Astrocyte of the cerebellum (primary cell): ENCODE results near the gene RBMS3.

Experiments used
- DNase-seq: peaks from one replicate; pipeline ENCODE4 v3.0.0-alpha.2; 2011; ENCODE audit warnings: low read depth
- H3K4me3 ChIP-seq: 2 replicates; pipeline ENCODE4 v1.5.1; 2011; ENCODE audit warnings: mild to moderate bottlenecking, low read depth, low read length, moderate library complexity
- in situ Hi-C: cut with HindIII; loops from 2 replicates; pipeline ENCODE4 v1.10.0; 2017; ENCODE audit warnings: low sequenced_read_pairs
- TF ChIP-seq, protein P1 (sequence below): IDR thresholded peaks from 2 replicates; pipeline ENCODE4 v1.5.1; 2012; ENCODE audit warnings: low read length, low read depth, moderate library complexity, mild to moderate bottlenecking; ENCODE audit errors: missing control alignments

RBMS3 gene

DNA sequence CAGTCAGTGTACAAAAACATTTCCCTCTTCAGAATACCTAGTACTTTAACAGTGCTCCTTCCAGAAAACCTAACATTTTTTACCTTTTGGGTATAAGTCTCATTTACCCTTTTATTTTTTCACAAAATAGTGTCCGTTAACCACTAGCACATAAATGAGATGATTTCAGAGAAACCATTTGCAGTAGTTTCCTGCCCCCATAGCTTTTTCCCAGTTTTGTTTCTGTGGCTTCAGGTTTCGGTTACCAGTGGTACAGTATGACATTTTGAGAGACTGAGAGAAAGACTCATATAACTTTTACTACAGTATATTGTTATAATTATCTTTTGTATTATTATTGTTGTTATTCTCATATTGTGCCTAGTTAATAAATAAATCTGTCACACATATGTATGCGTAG is 6.2 kb upstream of the RBMS3 start:
- DNase-seq = no peak
- in situ Hi-C loops = no loop called here
- H3K4me3 ChIP-seq = no peak overlapping the region
- TF ChIP-seq, protein P1, sequence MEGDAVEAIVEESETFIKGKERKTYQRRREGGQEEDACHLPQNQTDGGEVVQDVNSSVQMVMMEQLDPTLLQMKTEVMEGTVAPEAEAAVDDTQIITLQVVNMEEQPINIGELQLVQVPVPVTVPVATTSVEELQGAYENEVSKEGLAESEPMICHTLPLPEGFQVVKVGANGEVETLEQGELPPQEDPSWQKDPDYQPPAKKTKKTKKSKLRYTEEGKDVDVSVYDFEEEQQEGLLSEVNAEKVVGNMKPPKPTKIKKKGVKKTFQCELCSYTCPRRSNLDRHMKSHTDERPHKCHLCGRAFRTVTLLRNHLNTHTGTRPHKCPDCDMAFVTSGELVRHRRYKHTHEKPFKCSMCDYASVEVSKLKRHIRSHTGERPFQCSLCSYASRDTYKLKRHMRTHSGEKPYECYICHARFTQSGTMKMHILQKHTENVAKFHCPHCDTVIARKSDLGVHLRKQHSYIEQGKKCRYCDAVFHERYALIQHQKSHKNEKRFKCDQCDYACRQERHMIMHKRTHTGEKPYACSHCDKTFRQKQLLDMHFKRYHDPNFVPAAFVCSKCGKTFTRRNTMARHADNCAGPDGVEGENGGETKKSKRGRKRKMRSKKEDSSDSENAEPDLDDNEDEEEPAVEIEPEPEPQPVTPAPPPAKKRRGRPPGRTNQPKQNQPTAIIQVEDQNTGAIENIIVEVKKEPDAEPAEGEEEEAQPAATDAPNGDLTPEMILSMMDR = no peak

DNA sequence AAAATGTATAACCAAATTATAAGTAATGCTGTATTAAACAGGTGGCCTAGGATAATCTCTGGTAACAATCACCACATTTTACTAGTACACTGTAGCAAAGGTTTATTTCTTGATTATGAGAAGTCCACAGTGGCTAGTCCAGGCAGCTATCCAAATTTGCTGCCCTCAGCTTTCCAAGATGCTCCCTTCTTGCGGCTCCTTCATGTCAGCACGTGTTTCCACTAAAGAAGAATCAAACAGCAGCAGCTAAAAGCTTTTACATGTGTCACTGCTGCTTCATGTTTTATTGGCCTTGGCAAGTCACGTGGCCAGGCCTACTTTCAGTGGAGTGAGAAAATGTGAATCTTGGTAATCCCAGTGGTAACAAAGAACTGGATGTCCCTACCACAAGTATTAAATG is 5.6 kb upstream of the RBMS3 start:
- DNase-seq = no peak
- in situ Hi-C loops = no loop called here
- TF ChIP-seq, protein P1 = no peak
- no peak overlapping the region for H3K4me3 ChIP-seq

DNA sequence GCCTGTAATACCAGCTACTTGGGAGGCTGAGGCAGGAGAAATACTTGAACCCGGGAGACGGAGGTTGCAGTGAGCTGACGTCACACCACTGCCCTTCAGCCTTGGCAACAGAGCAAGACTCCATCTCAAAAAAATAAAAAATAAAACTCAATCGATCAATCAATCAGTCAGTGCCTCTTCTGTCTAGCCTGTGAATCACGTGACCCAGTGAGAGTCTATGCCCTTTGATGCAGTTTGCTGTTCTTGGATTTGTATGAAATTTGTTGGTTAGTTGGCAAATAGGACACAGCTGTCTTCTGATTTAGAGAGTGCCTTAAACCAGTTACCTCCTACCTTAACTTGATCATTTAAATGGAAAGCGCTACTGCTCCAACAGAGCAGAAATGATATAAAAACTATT is 3.6 kb upstream of the RBMS3 start:
- TF ChIP-seq, protein P1 = no peak
- in situ Hi-C loops = no loop called here
- H3K4me3 ChIP-seq = no peak overlapping the region
- DNase-seq = no peak

DNA sequence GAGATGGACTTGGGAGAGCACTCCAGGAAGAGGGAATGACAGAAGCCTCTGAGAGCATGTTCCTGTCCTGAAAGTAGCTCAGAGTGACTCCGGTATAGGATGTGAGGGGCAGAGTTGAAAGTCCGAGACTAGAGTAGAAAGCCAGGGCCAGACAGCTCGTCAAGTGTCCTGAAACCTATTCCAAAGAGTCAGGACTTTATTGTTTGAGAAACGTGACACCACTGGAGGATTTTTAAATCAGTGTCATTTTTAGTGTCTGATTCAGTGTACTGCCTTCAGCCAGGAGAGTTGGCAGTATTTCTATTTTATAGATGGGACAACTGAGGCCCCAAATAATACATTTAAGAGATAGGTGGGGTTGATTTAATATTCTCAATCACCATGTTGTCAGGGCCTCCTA is 1.6 kb upstream of the RBMS3 start:
- TF ChIP-seq, protein P1 = no peak
- in situ Hi-C loops = no loop called here
- no peak overlapping the region for H3K4me3 ChIP-seq
- DNase-seq = no peak

DNA sequence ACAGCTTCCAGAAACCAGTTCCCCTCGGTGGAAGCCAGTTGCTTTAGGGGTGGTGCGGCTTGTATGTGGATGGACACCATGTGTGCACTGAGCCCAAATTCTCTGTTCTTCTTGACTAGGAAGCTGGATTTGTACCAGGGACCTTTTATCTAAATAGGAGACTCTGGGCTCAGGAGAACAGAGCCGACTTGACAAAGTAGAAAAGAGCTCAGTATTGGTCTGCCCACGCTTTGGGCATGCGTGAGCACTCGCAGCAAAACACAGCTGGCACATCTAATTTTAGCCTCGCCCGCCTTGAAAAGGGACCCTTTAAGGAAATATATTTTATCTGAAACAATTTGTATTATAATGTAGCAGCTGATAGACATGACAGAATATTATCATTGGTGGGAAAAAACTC is 1.1 kb upstream of the RBMS3 start:
- TF ChIP-seq, protein P1 = no peak
- in situ Hi-C loops = no loop called here
- DNase-seq = no peak
- no peak overlapping the region for H3K4me3 ChIP-seq

DNA sequence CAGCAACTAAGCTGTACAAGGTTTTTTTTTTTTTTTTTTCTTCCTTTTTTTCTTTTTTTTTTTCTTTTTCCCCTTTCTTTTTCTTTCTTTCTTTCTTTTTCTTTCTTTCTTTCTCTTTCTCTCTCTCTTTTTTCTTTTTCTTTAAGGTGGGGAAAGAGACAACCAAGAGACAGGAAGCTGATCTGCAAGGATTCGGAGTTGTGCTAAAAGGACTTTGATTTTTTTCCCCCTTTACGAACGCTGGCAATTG is 148 bp downstream of the RBMS3 start:
- DNase-seq = no peak
- TF ChIP-seq, protein P1 = no peak
- H3K4me3 ChIP-seq = peak overlapping the region; percentile 71
- in situ Hi-C loops = no loop called here

DNA sequence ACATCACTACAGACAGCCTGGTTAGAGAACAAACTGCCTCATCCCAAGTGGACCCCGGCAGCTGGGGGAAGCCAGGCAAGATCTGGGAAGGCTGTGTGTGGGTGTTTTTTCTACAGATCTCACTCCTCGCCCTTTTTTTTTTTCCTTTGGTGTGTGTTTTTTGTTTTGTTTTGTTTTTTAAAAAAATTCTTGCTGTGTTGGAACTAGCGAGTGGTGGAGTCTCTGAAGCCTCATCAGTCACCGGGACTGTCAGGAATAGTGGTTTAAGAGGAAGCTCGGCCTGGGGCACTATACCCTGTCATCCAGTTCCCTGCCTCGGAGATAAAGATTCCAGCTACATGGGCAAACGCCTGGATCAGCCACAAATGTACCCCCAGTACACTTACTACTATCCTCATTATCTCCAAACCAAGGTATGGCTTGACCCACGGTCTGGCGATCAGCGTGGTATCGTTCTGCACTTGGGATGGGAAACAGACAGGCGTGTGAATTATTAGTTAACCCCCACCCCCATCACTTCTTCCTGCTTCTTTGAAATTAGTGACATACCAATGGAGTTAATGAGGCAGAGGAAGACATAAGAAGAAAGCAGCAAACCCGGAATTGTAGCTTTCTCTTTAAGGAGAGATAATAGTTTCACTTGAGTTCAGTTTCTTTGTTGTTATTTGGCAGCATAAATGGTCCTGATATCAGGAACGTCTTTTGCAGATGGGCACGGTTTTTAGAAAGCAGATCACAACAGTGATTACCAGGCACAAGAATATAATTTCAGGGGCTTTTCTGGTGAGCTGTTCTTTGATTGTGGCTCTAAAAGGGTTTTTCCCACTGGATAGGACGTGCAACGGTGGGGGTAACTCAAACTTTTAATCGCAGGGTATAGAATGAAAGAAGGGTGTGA is 722 bp downstream of the RBMS3 start:
- DNase-seq = no peak
- in situ Hi-C loops = no loop called here
- H3K4me3 ChIP-seq = peak overlapping the region; percentile 71
- TF ChIP-seq, protein P1 = no peak
